Testis (tissue), 2 donors: ENCODE data around the gene SSMEM1.

ENCODE experiments used
- CTCF ChIP-seq, 3 experiments: fragments of 450-650 bp in 2 of 3; fragments of 200-600 bp in 1 of 3; sonication (generic) in 1 of 3; IDR thresholded peaks; one replicate each; pipeline ENCODE4 v1.5.1; 2016 to 2019; ENCODE audit warnings: antibody characterized with exemption in 3 of 3, mild to moderate bottlenecking in 2 of 3, moderate library complexity in 1 of 3
- POLR2A ChIP-seq: fragments of 450-650 bp; IDR thresholded peaks from one replicate; pipeline ENCODE4 v1.6.1; 2017; ENCODE audit warnings: antibody characterized with exemption, mild to moderate bottlenecking, moderate library complexity

- TF ChIP-seq CTCF (IDR thresholded peaks at IDR 0.05): no peak
- no peak for TF ChIP-seq POLR2A
These were observed 26.4 kb downstream of the SSMEM1 start for GRCh38 chr7:130234078-130234477.
